GM18870 (cell line): ENCODE measurements around the gene TMEM116.
"Not testable (repeated sequence)": the region's sequence is repeated elsewhere in the genome, so short reads cannot be mapped to it uniquely, and the experiment has no call there.

ENCODE experiments used
- ATAC-seq: cut with Tn5 transposase; IDR thresholded peaks from one replicate; pipeline ENCODE4 v1.9.1; 2021; ENCODE audit warnings: moderate library complexity; ENCODE audit not compliant: unreplicated experiment

Gene TMEM116

DNA sequence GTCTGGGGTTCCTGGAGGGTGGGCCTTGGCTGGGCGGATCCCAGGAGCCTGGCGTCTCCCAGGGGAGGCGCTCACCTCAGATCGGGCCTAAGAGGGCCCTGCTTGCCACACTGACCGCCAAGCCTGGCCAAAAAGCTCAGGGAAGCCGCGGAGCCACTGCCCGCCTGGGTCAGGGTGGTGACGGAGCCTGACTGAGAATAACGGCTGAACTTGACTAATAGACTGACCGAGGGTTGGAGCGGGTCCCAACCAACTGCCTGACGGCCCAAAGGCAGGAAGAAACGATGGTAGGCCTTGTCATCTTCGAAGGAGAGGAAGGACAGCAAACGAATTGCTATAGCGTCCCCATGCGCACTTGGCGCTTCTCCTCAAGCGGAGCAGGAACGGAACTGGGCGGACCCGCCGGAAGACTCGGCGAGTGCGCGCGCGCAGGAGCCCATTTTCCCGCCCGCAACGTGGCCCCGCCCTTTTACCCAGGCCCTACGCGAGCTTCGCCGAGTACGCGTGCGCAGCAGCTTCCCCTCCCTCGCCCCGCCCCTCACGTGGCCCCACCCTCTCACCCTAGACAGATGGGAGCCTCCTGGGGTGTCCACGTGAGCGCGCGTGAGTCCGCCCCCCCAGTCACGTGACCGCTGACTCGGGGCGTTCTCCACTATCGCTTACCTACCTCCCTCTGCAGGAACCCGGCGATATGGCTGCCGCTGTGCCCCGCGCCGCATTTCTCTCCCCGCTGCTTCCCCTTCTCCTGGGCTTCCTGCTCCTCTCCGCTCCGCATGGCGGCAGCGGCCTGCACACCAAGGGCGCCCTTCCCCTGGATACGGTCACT, at the start of gene TMEM116, which contains the start of gene ERP29:
Gene TMEM116, minus strand, starts transcription at position 391 of the 826 bp plus-strand sequence. CDS start 7,895 bp downstream, outside the sequence.
Gene ERP29, plus strand, starts transcription at position 652 of the 826 bp plus-strand sequence. Its CDS starts 40 bp downstream, at position 692.
- peak; percentile 58 for ATAC-seq

DNA sequence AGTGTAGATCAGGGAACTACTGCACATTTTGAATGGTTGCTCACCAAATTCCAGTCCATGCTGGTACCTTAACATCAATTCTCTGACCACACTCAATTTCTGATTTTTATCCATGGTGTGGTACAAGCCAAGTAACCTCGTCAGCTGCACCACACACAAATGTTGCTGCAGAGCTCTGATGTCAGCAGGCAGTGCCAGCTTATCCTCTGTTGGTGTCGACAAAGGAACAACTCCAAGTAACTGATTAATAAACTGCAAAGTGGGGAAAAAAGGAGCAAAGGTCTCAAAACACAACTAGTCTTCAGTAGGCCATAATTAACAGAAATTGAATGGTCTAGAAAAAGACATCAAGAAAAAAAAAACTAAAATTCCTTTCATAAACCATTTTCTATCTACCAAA, 48.2 kb upstream of the TMEM116 start:
- no peak for ATAC-seq

DNA sequence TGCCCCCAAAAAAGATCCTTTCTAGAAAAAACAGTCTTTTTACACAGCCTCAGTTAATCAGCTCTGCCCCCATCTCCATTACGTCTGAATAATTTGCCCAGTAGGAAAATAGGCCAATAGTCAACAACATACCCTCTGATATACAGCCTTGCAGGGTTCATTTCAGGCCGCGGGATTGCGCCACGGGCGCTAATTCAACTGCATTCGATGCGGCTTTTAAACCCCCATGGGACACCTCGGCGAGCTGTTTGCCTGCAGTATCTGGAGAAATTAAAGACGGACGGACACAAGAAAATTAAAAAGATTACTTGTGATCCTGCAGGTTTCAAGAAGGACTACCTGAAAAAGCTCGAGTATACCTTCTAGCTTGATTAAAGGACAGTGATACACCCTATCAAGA, 36.4 kb upstream of the TMEM116 start:
- ATAC-seq = no peak

DNA sequence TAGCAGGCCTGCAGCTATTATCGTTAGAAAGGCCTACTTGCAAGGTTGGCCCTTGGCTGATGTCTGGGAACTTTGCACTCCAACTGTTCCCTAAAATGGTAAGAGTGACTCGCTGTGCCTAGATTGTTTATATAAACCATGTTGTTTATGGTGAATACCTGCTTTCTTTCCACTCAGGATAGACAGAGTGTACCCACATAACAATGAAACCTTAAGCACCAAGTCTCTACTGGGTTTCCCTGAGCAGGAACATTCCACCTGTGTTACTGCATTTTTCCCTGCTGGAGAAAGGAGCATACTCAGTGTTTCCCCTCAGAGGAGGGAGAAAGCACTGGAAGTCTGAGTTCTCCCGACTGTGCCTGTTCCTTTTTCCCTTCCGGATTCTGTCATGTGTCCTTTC, 33.0 kb upstream of the TMEM116 start:
- no peak for ATAC-seq

DNA sequence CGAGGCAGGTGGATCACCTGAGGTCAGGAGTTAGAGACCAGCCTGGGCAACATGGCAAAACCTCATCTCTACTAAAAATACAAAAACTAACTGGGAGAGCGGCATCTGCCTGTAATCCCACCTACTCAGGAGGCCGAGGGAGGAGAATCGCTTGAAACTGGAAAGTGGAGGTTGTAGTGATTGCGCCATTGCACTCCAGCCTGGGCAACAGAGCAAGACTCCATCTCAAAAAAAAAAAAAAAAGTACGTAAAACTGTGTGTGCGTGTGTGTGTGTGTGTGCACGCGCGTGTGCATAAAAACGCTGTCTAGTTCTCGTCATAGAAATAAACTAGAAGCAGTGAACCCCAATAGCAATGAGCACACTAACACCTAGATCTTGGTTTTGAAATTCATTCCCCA, 23.6 kb upstream of the TMEM116 start:
- not testable (repeated sequence) for ATAC-seq

DNA sequence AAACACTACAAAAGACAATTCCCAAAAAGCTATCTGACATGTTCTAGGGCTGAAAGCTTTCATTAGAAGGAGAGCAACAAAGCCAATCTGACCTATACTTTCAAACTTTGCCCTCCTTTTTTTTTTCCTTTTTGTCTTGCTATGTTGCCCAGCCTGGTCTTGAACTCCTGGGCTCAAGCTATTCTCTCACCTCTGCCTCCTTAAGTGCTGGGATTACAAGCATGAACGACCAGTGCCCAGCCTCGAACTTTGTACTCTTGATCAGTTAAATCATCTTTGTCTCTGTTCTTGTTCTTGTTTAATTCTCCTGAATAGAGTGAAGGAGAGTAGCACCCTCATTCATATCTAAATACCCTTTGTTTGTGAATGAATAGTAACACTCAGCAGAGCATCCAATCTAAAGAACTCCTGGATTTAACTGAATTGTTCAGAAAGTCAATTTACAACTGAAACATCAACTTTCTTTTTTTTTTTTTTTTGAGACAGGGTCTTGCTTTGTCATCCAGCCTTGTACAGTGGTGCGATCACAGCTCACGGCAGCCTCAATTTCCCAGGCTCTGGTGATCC, 22.3 kb upstream of the TMEM116 start:
- ATAC-seq = no peak

DNA sequence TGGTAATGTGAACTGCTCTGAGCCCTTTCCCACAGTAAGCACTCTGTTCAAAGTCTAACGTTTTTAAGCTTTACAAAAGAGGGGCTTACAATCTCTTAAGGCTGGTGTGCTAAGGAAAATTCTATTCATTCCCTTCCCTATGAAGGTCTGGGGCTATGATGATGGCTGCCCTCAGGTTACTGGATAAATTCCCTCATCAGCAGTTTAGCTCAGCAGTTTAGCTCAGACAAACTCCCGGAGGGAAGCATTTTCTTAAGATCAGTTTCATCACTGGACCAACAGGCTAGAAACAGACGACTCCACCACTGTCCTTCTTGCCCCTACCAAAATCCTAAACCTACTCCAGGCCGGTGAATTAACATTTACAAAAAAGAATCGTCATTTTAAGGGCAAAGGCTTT, 19.3 kb upstream of the TMEM116 start:
- no peak for ATAC-seq

DNA sequence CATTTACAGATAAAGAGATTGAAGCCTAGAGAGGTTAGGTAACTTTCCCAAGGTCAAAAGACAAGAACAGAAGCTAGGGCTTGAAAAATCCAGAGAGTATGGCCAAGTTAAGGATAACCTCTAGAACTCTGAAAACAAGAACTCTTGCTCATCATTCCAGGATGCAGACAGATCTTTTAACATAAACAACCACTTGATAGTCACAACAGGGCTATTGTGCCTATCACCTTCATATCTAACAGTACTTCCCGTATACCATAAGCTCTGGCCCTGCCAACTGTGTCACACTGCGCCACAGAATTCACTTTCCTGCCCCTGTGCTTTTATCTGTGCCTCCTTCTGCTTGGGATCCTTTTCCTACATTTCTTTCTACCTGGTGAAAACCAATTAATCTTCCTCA, 18.5 kb upstream of the TMEM116 start:
- no peak for ATAC-seq

DNA sequence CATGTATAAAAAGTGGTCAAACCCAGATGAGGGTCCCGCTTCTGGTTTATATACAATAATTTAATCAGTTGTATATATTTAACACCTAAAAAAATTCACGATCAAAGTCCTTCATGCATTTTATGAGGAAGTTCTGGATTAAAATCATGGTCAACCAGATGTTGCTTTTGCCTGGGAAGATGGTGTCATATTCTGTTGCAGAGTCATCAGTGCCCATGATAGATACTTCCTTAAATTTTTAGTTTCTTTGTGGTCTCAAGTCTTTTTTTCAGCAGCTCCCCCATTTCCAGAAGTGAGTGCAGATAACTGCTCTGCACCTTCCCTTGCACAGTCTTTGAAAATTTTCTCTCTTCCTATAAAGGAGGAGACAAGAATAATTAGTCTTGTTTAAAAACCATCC, 16.3 kb upstream of the TMEM116 start:
- ATAC-seq = no peak

DNA sequence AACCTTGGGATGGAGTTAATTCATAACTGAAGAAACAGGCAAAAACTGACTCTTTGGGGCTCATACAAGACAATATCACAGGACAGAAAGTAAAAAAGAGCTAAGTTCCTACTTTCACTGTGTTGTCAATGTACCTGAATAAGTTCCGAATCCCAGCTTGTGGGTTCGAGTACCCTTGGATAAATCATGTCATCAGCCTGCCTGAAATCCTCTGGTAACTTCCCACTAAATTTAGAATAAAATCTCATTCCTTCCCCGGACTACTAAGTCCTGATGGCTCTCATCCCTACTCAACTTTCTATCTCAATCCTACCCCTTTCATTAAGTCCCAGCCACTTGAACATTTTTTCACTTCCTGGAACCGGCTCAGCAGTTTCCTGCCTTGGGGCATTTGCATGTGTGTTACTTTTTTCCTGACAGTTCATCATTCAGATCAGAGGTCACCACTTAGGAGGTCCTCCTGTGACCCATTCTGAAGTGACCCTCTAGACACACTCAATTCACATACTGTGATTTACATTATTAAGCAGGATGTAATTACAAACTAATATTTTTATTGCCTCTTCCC, 12.9 kb upstream of the TMEM116 start:
- ATAC-seq = no peak

DNA sequence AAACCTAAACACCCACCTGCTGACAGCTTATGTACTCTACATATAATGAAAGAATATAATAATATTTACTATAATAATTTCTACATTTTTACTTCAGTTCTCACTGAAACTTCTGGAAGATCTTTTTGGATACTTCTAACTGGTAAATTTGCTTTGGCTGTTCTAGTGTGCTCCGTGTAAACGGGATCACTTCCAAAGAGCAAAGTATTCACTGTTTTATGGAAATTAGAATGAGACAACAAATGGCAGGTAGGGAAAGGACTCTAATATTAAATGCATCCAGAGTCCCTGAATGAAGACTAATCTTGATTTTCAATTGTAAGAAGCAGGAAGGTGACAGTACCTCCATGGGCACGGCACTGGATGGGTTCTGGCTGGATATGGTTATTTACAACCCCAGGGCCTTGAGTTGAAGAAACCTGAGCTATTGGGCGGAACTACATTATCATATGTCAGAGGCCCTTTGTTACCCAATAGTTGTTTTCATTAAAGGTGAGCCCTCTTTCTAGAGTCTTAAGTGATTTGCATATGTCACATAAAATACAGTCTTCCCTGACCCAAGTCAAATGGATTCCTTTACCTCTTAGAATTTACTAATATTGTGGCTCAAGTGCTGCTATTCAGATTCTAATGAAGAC, 10.9 kb upstream of the TMEM116 start:
- ATAC-seq = no peak

DNA sequence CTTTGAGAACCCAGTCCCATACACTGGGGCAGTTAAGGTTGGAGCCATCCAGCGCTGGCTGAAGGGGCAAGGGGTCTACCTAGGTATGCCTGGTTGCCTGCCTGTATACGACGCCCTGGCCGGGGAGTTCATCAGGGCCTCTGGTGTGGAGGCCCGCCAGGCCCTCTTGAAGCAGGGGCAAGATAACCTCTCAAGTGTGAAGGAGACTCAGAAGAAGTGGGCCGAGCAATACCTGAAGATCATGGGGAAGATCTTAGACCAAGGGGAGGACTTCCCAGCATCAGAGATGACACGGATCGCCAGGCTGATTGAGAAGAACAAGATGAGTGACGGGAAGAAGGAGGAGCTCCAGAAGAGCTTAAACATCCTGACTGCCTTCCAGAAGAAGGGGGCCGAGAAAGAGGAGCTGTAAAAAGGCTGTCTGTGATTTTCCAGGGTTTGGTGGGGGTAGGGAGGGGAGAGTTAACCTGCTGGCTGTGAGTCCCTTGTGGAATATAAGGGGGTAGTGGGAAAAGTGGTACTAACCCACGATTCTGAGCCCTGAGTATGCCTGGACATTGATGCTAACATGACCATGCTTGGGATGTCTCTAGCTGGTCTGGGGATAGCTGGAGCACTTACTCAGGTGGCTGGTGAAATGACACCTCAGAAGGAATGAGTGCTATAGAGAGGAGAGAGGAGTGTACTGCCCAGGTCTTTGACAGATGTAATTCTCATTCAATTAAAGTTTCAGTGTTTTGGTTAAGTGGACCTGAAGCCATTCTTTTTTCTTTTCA, 9.5 kb upstream of the TMEM116 start:
- no peak for ATAC-seq

DNA sequence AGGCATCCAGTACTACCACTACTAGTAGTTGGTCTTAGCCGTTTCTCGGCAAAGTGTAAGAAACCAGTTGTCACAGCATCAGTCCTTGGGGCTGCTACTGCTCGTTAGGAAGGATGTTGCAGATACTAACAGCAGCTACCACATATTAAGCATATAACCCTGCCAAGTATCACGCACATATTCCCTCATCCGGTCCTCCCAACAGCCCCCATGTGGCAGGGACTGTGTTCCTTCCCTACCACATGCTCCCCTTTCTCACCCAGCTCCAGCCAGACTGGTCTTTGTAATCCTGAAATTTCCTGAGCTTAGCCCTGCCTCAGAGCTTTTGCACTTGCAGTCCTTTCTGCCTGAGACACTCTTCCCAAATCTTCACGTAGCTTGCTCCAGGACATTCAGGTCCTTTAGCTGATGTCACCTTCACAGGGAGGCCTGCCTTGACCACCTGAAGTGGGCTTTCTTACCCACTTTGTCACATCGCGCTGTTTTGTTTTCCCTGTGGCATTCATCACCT, 8.0 kb upstream of the TMEM116 start:
- no peak for ATAC-seq

DNA sequence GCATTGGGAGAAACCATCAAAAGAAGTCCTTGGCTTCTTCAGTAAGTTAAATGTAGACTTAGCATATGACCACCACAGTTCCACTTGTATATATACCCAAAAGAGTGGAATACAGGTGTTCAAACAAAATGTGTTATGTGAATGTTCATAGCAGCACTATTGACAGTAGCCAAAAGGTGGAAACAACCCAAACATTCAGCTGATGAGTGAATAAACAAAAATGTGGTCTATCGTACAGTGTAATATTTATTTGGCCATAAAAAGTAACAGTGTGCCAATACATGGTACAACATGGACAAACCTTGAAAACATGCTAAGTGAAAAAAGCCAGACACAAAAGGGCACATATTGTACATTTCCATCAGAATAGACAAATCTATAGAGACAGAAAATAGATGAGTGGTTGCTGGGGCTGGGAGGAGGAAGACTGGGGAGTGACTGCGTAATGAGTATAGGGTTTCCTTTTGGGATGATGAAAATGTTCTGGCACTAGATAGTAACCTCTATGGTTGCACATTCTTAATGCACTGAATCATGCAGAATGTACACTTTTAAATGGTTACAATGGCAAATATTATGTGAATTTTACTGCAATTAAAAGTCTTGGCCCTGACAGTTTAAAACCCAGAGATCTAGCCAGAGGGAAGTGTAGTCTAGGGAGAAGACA, 5.7 kb upstream of the TMEM116 start:
- ATAC-seq = no peak

DNA sequence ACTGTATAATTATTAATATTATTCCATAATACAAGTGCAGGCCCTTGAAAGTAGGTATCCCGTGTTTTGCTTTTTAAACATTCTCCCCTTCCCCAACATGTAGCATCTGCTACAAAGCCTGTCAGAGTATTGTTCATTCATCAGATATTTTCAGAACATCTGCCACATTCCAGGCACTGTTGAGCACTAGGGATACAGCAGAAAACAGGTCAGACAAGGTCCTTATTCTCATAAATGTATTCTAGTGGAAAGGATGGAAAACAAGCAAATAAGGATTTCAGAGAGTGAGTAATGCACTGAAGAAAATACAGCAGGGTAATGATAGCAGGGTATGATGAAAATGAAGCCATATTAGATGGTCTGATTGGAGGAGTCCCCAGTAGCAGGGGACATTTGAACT, 4.1 kb upstream of the TMEM116 start:
- ATAC-seq = no peak

DNA sequence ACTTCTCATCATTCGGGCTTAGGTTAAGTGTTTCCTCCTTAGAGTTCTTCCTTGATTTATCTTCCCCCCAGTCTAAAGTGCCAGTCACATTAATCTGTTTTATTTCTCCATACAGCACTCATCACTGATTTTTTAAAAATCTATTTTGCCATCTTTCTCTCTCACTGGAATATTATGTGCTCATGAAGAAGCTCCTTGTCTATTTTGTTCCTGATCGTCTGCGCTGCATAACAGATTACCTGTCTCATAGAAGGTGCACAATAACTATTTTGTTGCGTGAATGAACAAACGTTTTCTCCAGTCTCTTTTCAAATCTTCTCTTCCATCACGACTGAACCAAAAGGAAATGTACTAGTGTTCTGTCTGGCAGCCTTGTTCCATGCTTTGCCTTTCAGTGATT, 3.0 kb upstream of the TMEM116 start:
- no peak for ATAC-seq

DNA sequence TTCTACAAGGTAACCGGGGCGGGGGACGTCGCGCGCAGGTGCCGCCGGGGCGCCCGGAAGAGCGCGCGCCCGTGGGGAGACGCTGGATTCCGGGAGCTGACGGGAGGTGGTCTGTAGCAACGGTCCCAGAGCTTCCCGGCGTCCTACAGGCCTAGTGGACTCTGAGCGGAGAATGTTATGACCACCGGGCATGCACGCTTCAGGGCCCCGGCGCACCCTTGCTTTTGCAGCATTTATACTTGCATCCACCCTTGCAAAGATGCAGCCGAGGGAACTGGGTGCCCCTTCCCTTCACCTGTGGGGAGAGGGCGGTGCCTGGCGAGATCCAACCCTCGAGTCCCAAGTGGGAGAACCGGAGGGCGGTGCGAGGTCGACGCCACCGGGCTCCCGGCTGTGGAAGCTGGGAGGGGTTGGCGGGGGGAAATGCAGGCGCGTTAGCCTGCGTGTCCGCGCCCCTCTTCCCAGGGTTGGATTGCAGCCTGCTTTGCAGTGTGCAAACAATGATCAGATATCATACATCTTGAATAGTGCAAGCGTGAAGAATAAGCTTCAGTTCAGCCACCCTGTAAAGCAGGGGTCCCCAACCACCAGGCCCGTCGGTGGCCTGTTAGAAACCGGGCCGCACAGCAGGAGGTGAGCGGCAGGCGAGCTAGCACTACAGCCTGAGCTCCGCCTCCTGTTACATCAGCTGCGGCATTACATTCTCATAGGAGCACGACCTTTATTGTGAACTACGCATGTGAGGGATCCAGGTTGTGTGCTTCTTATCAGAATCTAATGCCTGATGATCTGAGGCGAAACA, 837 bp upstream of the TMEM116 start:
- ATAC-seq = peak; percentile 12

DNA sequence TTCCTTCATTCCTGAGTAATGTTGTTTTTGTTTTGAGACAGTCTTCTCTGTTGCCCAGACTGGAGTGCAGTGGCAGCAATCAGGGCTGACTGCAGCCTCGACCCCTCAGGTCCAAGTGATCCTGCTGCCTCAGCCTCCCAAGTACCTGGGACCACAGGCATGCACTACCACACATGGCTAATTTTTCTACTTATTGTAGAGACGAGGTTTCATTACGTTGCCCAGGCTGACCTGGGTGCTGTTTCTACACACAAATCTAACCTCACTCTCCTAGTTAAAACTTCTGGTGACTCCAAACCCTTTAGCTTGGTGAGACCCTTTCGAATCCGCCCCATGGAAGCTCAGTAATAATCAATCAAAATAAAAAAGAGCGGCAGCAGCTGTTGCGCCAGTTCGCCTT, 1.3 kb downstream of the TMEM116 start:
- no peak for ATAC-seq
